GM20431 (cell line): ENCODE data around the gene HPN.

Experiments
- in situ Hi-C: fragments of 300-500 bp; cut with MseI, MboI; formaldehyde crosslinking; loops from one replicate; pipeline ENCODE4 v1.15.0; 2020; ENCODE audit warnings: low sequenced_read_pairs; ENCODE audit not compliant: unreplicated experiment

HPN gene

GRCh38 chr19:35076026-35076370 is 34.5 kb downstream of the HPN start:
- in situ Hi-C loops = no loop called here

GRCh38 chr19:35076657-35077056 is 35.1 kb downstream of the HPN start:
- in situ Hi-C loops = no loop called here

GRCh38 chr19:35077411-35078223 is 36.1 kb downstream of the HPN start:
- in situ Hi-C loops = no loop called here

- in situ Hi-C loops = no loop called here
Observed at GRCh38 chr19:35079826-35080225, 38.3 kb downstream of the HPN start.

- in situ Hi-C loops = no loop called here
Observed at GRCh38 chr19:35080613-35081170, 39.2 kb downstream of the HPN start.

- in situ Hi-C loops = no loop called here
Observed at GRCh38 chr19:35081201-35081600, 39.7 kb downstream of the HPN start.

- in situ Hi-C loops = no loop called here
Observed at GRCh38 chr19:35083691-35084508, 42.4 kb downstream of the HPN start.

GRCh38 chr19:35084509-35084762 is 42.9 kb downstream of the HPN start:
- in situ Hi-C loops = no loop called here

- in situ Hi-C loops = no loop called here
Observed at GRCh38 chr19:35085947-35086346, 44.4 kb downstream of the HPN start.

GRCh38 chr19:35086455-35086854 is 44.9 kb downstream of the HPN start:
- in situ Hi-C loops = no loop called here

- in situ Hi-C loops = no loop called here
Observed at GRCh38 chr19:35087393-35087792, 45.9 kb downstream of the HPN start.

GRCh38 chr19:35088131-35088913 is 46.8 kb downstream of the HPN start:
- in situ Hi-C loops = no loop called here

- in situ Hi-C loops = no loop called here
Observed at GRCh38 chr19:35089554-35089953, 48.0 kb downstream of the HPN start.

- in situ Hi-C loops = no loop called here
Observed at GRCh38 chr19:35090160-35090505, 48.6 kb downstream of the HPN start.

- in situ Hi-C loops = no loop called here
Observed at GRCh38 chr19:35090506-35091214, 49.1 kb downstream of the HPN start.

- in situ Hi-C loops = no loop called here
Observed at GRCh38 chr19:35093430-35093829, 51.9 kb downstream of the HPN start.

GRCh38 chr19:35093941-35094647 is 52.6 kb downstream of the HPN start:
- in situ Hi-C loops = no loop called here

GRCh38 chr19:35094656-35095055 is 53.1 kb downstream of the HPN start:
- in situ Hi-C loops = no loop called here

GRCh38 chr19:35095667-35096368 is 54.3 kb downstream of the HPN start:
- in situ Hi-C loops = no loop called here
